GM13976 (cell line): ENCODE measurements around the gene PFKFB3.
"Not testable (repeated sequence)": the region's sequence is repeated elsewhere in the genome, so short reads cannot be mapped to it uniquely, and the experiment has no call there.

Experiments
- DNase-seq: peaks from one replicate; pipeline ENCODE4 v3.0.0; 2012; ENCODE audit warnings: low spot score
- CTCF ChIP-seq: IDR thresholded peaks from 2 replicates; pipeline ENCODE4 v1.5.1; 2012; ENCODE audit warnings: borderline replicate concordance, mild to moderate bottlenecking; ENCODE audit not compliant: insufficient read depth; ENCODE audit errors: extremely low read depth, missing control alignments, control extremely low read depth
- in situ Hi-C: fragments of 300-500 bp; cut with MboI; formaldehyde crosslinking; loops from one replicate; pipeline ENCODE4 v1.12.0; 2022; ENCODE audit warnings: low sequenced_read_pairs, mixed read lengths, inconsistent platforms; ENCODE audit not compliant: unreplicated experiment

PFKFB3 gene

DNA sequence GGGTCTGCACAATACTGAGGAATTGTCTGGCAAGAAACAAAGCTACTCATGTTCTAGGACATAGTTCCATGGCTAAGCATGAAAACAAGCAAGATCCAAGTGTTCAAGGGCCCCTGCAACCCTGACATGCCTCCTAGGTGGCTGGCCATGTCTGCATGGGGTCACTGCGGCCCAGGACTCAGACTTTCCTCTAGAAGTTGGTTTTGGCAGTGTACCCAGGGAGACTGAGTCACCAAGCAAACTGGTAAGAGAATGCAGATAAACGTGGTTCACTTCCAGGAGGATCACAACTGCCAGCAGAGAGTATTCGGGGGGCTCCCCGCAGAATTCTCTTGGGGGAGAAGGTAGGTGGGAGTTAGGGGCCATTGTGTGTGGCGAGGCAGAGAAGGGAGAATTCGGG, 7.4 kb upstream of the PFKFB3 start:
- no peak for TF ChIP-seq CTCF
- DNase-seq = no peak
- in situ Hi-C loops = no loop called here

DNA sequence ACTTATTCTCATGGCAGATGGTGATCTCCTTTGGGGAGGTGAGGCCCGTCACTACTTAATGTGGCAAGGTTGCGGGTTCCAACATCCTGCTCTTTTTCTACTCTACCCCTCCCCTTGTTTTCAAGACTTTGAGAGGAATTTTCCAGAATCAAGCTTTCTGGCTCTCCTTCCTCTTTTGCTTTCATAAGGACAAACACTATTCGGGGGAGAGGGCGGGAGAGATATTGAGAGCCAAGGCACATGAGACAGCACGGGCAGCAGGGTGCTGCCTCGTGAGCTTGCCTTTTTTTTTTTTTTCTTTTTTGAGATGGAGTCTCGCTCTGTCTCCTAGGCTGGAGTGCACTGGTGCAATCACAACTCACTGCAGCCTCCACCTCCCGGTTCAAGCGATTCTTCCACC, 6.9 kb upstream of the PFKFB3 start:
- no peak for DNase-seq
- in situ Hi-C loops = no loop called here
- TF ChIP-seq CTCF = no peak

- in situ Hi-C loops, DNase-seq: not testable (repeated sequence)
These were observed 6.2 kb upstream of the PFKFB3 start for GRCh38 chr10:6196524-6196923.

GRCh38 chr10:6197321-6197720, 5.4 kb upstream of the PFKFB3 start:
- DNase-seq = no peak
- in situ Hi-C loops = no loop called here
- no peak for TF ChIP-seq CTCF

GRCh38 chr10:6198171-6198570, 4.6 kb upstream of the PFKFB3 start:
- in situ Hi-C loops = no loop called here
- TF ChIP-seq CTCF = no peak
- DNase-seq = no peak

DNA sequence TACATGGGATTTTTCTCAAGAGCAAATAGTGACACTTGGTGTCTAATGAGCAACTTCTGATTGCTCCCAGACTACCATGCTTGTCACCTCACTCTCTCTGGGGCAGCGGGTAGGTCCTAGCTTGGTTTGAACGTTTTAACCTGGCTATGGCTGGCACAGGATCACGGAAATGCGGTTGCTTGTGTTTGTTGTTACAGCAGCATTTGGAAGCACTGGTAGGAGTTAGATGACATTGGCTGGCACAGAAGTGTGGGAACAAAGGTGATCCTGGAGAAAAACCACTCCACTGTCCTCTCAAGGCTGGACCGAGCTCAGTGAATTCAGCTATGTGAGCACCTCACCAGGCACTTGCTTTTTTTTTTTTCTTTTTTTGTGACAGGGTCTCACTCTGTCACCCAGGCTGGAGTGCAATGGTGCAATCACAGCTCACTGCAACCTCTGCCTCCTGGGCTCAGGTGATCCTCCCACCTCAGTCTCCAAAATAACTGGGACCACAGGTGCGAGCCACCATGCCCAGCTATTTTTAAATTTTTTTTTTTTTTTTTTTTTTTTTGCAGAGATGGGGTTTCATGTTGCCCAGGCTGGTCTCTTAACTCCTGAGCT, 3.5 kb upstream of the PFKFB3 start:
- in situ Hi-C loops = no loop called here
- DNase-seq = no peak
- no peak for TF ChIP-seq CTCF

- no peak for TF ChIP-seq CTCF
- in situ Hi-C loops = loop anchor here (10.0 kb wide), 1 partner anchor 204 kb away; no protein-coding TSS in a partner anchor
- DNase-seq = peak; percentile 61
These were observed 2.3 kb upstream of the PFKFB3 start for GRCh38 chr10:6200440-6200733.
